Hepatocyte (in vitro differentiated cells): ENCODE results near the gene EIPR1. TPM values are rescaled to one million over a fixed set of nuclear protein-coding genes. Genes with fewer than 3 reads are reported as not detected.

Experiments used
- DNase-seq: peaks from one replicate; pipeline ENCODE4 v3.0.0-alpha.2; 2016; ENCODE audit warnings: low spot score
- H2AFZ ChIP-seq: fragments of 200-600 bp; sonication (generic); 2 replicates; pipeline ENCODE4 v1.6.0; 2016; ENCODE audit warnings: antibody characterized with exemption, mild to moderate bottlenecking
- H3K27ac ChIP-seq: fragments of 200-600 bp; sonication (generic); 2 replicates; pipeline ENCODE4 v1.5.1; 2016; ENCODE audit warnings: mild to moderate bottlenecking
- H3K27me3 ChIP-seq: fragments of 200-600 bp; sonication (generic); 2 replicates; pipeline ENCODE4 v1.6.1; 2016
- H3K36me3 ChIP-seq: fragments of 200-600 bp; sonication (generic); replicated peaks from 2 replicates; pipeline ENCODE4 v1.5.1; 2016; ENCODE audit warnings: low read depth; ENCODE audit not compliant: insufficient read depth
- H3K4me1 ChIP-seq: fragments of 200-600 bp; sonication (generic); 2 replicates; pipeline ENCODE4 v1.5.1; 2016; ENCODE audit warnings: mild to moderate bottlenecking, moderate library complexity; ENCODE audit not compliant: insufficient read depth
- H3K4me2 ChIP-seq: fragments of 200-600 bp; sonication (generic); 2 replicates; pipeline ENCODE4 v1.6.0; 2016
- H3K4me3 ChIP-seq: fragments of 200-600 bp; sonication (generic); 2 replicates; pipeline ENCODE4 v1.5.1; 2016; ENCODE audit warnings: mild to moderate bottlenecking
- H3K79me2 ChIP-seq: fragments of 200-600 bp; sonication (generic); 2 replicates; pipeline ENCODE4 v1.6.0; 2017; ENCODE audit warnings: mild to moderate bottlenecking
- H3K9me2 ChIP-seq: fragments of 200-600 bp; sonication (generic); replicated peaks from 2 replicates; pipeline ENCODE4 v1.6.0; 2017; ENCODE audit warnings: mild to moderate bottlenecking; ENCODE audit not compliant: insufficient read depth
- H3K9me3 ChIP-seq: fragments of 200-600 bp; sonication (generic); 2 replicates; pipeline ENCODE4 v1.5.1; 2016; ENCODE audit warnings: low read depth, mild to moderate bottlenecking
- H4K20me1 ChIP-seq: fragments of 200-600 bp; sonication (generic); 2 replicates; pipeline ENCODE4 v1.6.0; 2016; ENCODE audit warnings: mild to moderate bottlenecking; ENCODE audit not compliant: insufficient read depth, poor library complexity, severe bottlenecking
- EZH2 ChIP-seq: fragments of 200-600 bp; sonication (generic); IDR thresholded peaks from 2 replicates; pipeline ENCODE4 v1.6.1; 2016; ENCODE audit warnings: antibody characterized with exemption, mild to moderate bottlenecking, borderline replicate concordance
- EZH2phosphoT487 ChIP-seq: fragments of 200-600 bp; sonication (generic); IDR thresholded peaks from one replicate; pipeline ENCODE4 v1.6.1; 2018; ENCODE audit warnings: antibody characterized with exemption, mild to moderate bottlenecking, low read depth, moderate library complexity; ENCODE audit not compliant: unreplicated experiment, severe bottlenecking
- WGBS: methylation state at CpG from one replicate; pipeline ENCODE4 v1.1.6; 2016; ENCODE audit warnings: low lambda C conversion rate; ENCODE audit errors: missing lambda C conversion rate; 5-methylcytosine and 5-hydroxymethylcytosine counted together
- polyA plus RNA-seq: library from polyadenylated mRNA; unstranded; fragments of >200 nt; fragmentation: Nextera tagmentation; extraction: Ambion mirVana; gene quantifications from 2 replicates; pipeline ENCODE4 v1.2.1, GENCODE V29; 2016
- total RNA-seq: library from RNA; depleted of rRNA; stranded (reverse); fragments of >200 nt; gene quantifications from 2 replicates; pipeline ENCODE4 v1.2.3, GENCODE V29; 2014
- TF ChIP-seq, protein P1 (sequence below): fragments of 200-600 bp; sonication (generic); IDR thresholded peaks from 2 replicates; pipeline ENCODE4 v1.5.1; 2016; ENCODE audit warnings: antibody characterized with exemption, mild to moderate bottlenecking; ENCODE audit not compliant: poor library complexity

Gene EIPR1
- total and polyA plus RNA-seq, 2 experiments from 2014 or later = 27.4 to 42.3 TPM

DNA sequence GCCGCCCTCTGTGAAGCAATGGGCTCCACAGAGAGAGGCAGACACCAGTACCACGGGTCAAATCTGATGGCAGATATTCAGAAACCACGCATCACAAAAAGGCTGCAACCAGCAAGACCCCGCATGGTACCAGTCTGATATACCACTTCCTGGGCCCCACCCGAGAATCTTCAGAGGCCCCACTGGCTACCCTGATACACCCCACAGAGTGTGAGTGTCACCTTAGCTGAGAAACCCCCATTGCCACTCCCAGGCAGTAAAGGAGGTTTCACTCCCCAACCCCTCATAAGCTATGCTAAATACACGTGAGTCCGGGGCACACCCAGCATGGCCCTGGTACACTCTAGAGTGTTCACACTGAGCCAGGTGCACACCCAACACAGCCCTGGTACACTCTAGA lies 160.0 kb downstream of the EIPR1 start:
- DNase-seq = no peak
- H3K36me3 ChIP-seq = no peaks in the 10 kb centered on the region
- H3K4me2 ChIP-seq = no peak overlapping the region
- no peak overlapping the region for H3K27ac ChIP-seq
- TF ChIP-seq, protein P1, sequence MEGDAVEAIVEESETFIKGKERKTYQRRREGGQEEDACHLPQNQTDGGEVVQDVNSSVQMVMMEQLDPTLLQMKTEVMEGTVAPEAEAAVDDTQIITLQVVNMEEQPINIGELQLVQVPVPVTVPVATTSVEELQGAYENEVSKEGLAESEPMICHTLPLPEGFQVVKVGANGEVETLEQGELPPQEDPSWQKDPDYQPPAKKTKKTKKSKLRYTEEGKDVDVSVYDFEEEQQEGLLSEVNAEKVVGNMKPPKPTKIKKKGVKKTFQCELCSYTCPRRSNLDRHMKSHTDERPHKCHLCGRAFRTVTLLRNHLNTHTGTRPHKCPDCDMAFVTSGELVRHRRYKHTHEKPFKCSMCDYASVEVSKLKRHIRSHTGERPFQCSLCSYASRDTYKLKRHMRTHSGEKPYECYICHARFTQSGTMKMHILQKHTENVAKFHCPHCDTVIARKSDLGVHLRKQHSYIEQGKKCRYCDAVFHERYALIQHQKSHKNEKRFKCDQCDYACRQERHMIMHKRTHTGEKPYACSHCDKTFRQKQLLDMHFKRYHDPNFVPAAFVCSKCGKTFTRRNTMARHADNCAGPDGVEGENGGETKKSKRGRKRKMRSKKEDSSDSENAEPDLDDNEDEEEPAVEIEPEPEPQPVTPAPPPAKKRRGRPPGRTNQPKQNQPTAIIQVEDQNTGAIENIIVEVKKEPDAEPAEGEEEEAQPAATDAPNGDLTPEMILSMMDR = no peak
- TF ChIP-seq EZH2phosphoT487 (no peak), EZH2 (no peak)
- H3K27me3 ChIP-seq = no peaks in the 10 kb centered on the region
- H3K79me2 ChIP-seq = no peaks in the 10 kb centered on the region
- no peaks in the 10 kb centered on the region for H4K20me1 ChIP-seq
- 82% methylated on average over 7 of the region's 7 CpGs for WGBS
- no peaks in the 10 kb centered on the region for H3K9me3 ChIP-seq
- H3K4me3 ChIP-seq = no peak overlapping the region
- H2AFZ ChIP-seq = no peak overlapping the region
- H3K4me1 ChIP-seq = no peaks in the 10 kb centered on the region
- H3K9me2 ChIP-seq = no peaks in the 10 kb centered on the region

DNA sequence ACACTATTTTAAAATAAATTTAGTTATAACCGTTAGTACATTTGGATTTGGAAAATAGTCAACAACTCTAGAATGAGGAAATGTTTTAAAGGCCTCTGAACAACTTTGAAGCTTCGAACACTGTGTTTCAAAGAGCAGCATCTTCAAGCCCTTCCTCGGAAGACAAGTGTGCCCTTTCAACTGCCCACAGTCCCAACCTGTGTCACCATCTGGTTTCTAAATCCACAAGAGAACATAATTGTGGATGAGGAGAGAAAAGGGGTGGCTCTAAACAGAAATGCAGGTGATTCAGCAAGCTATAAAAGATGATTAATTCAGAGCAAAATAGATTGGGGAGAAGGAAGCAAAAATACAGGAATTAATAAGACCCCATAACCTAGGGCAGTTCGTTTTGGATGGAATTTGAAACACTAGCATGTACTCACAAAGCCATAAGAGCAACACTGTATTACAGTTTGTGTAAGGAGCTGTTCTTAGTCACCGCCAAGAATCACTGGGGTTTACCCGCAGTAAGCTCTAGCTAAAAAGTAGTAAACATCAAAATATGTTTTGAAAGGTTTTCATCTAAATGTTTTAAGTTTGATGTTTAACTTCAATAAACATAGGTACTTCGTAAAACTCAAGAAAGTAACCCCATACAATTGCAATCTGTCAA lies 160.7 kb downstream of the EIPR1 start:
- Histone ChIP-seq H2AFZ (no peak overlapping the region), H3K79me2 (no peaks in the 10 kb centered on the region), H3K4me2 (no peak overlapping the region), H3K9me2 (no peaks in the 10 kb centered on the region), H4K20me1 (no peaks in the 10 kb centered on the region), H3K9me3 (no peaks in the 10 kb centered on the region), H3K4me3 (no peak overlapping the region), H3K4me1 (no peaks in the 10 kb centered on the region), H3K27ac (no peak overlapping the region), H3K27me3 (no peaks in the 10 kb centered on the region), H3K36me3 (no peaks in the 10 kb centered on the region)
- no peak for TF ChIP-seq EZH2phosphoT487
- WGBS = 92% methylated on average over 7 of the region's 7 CpGs
- DNase-seq = no peak

DNA sequence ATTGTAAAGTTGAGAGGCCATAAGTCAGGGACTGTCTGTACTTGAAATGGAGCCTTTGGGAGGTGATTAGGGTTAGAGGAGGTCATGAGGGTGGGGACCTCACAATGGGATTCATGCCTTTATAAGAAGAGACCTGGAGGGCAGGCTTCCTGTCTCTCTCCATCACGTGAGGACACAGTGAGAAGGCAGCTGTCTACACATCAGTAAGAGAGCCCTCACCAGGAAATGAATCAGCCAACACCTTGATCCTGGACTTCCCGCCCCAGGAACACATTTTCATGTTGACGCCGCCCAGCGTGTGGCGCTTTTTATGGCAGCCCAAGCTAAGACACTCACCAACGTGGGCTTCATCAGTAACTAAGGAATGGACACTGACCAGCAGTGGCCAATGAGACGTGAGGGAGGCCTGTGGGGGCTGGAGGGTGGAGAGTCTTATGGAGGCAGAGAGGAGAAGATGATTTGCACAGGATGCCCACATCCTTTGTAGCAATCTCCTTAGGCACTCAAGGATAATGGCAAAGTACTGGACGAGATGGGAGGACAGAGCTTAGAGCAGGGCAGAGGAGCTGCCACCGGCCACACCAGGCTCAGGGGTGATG lies 162.7 kb downstream of the EIPR1 start:
- Histone ChIP-seq H3K9me3 (no peaks in the 10 kb centered on the region), H3K79me2 (no peaks in the 10 kb centered on the region), H3K4me1 (no peaks in the 10 kb centered on the region), H2AFZ (no peak overlapping the region), H3K27me3 (no peaks in the 10 kb centered on the region), H4K20me1 (no peaks in the 10 kb centered on the region), H3K9me2 (no peaks in the 10 kb centered on the region), H3K27ac (no peak overlapping the region), H3K36me3 (no peaks in the 10 kb centered on the region), H3K4me2 (no peak overlapping the region), H3K4me3 (no peak overlapping the region)
- WGBS = 79% methylated on average over 10 of the region's 10 CpGs
- DNase-seq = no peak
- TF ChIP-seq EZH2 = no peak
- TF ChIP-seq EZH2phosphoT487 = no peak
- TF ChIP-seq, protein P1 = no peak

DNA sequence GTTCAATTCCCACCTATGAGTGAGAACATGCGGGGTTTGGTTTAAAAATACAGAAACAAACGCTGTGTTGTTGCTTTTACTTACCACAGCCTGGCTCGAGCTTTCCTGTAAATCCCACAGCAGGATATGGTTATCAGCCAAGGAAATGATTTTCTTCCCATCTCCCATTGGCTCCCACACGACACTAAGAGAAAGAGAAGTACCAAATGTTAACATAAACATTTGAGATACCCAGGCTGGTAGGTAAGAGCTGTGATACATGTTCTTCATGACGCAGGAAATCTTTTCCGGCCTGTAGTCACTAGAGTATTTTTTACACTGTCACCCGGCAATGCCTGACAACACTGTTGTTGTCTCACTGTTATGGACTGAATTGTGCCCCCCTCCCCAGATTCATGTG lies 163.6 kb downstream of the EIPR1 start:
- H3K4me1 ChIP-seq = no peaks in the 10 kb centered on the region
- no peaks in the 10 kb centered on the region for H3K9me3 ChIP-seq
- H3K27me3 ChIP-seq = no peaks in the 10 kb centered on the region
- H3K79me2 ChIP-seq = no peaks in the 10 kb centered on the region
- H3K36me3 ChIP-seq = no peaks in the 10 kb centered on the region
- TF ChIP-seq, protein P1 = no peak
- TF ChIP-seq EZH2 = no peak
- no peak for TF ChIP-seq EZH2phosphoT487
- H4K20me1 ChIP-seq = no peaks in the 10 kb centered on the region
- 87% methylated on average over 7 of the region's 7 CpGs for WGBS
- no peak overlapping the region for H2AFZ ChIP-seq
- no peak overlapping the region for H3K4me2 ChIP-seq
- H3K27ac ChIP-seq = no peak overlapping the region
- no peak overlapping the region for H3K4me3 ChIP-seq
- DNase-seq = no peak
- no peaks in the 10 kb centered on the region for H3K9me2 ChIP-seq
